Glutamatergic neuron (in vitro differentiated cells): ENCODE data around the gene PITHD1. TPM values are rescaled to one million over a fixed set of nuclear protein-coding genes. Genes with fewer than 3 reads are reported as not detected.

Experiments
- DNase-seq: peaks from one replicate; pipeline ENCODE4 v3.0.0; 2022
- H3K27ac Mint-ChIP-seq: one replicate; pipeline ENCODE4 v1.8.0; 2020; ENCODE audit warnings: mild to moderate bottlenecking, mixed read lengths, inconsistent platforms; ENCODE audit not compliant: unreplicated experiment
- H3K27me3 Mint-ChIP-seq: one replicate; pipeline ENCODE4 v1.8.0; 2020; ENCODE audit warnings: mild to moderate bottlenecking, moderate library complexity, mixed read lengths, inconsistent platforms; ENCODE audit not compliant: unreplicated experiment
- H3K36me3 Mint-ChIP-seq: one replicate; pipeline ENCODE4 v1.8.0; 2020; ENCODE audit warnings: mild to moderate bottlenecking, mixed read lengths, inconsistent platforms; ENCODE audit not compliant: unreplicated experiment
- H3K4me1 Mint-ChIP-seq: one replicate; pipeline ENCODE4 v1.8.0; 2020; ENCODE audit warnings: mild to moderate bottlenecking, low read depth, mixed read lengths, inconsistent platforms; ENCODE audit not compliant: unreplicated experiment
- H3K4me3 Mint-ChIP-seq: one replicate; pipeline ENCODE4 v1.8.0; 2020; ENCODE audit warnings: mild to moderate bottlenecking, mixed read lengths, inconsistent platforms; ENCODE audit not compliant: unreplicated experiment
- H3K9me3 Mint-ChIP-seq: one replicate; pipeline ENCODE4 v1.8.0; 2020; ENCODE audit warnings: mild to moderate bottlenecking, moderate library complexity, mixed read lengths, inconsistent platforms; ENCODE audit not compliant: unreplicated experiment
- total RNA-seq: library from RNA; stranded (reverse); fragmentation: NEBNext Ultra II Directional; extraction: Animal tissue kit (Norgen Biotek cat#: 25700); gene quantifications from one replicate; pipeline ENCODE4 v1.2.1, GENCODE V29; 2021; ENCODE audit not compliant: unreplicated experiment
- TF ChIP-seq, protein P1 (sequence below): fragments of 200-600 bp; sonication (generic); IDR thresholded peaks from one replicate; pipeline ENCODE4 v1.5.0; 2021; ENCODE audit not compliant: partially characterized antibody, unreplicated experiment

PITHD1 gene
- total RNA-seq, 1 donor from 2014 or later: 35.0 TPM

DNA sequence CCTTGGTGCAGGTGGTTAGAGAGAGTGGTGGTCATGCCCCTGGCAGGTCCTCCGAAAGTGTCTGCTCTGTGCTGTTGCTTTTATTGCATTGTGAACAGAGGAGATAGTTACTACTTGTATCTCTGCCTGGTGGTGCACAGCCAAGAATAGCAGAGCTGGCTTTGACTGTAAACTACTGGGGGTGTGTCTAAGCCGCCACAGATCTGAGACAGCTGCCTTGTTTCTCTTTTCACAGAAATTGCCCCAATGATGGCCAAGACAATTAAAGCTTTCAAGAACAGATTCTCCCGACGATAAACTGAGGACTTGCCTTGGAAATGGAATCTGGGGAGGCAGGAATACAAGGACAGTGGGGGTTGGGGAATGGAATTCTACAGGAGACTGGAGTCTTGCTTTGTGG lies 18.9 kb upstream of the PITHD1 start:
- H3K27me3 Mint-ChIP-seq: peaks cover 6% of the 10 kb centered on the region
- no peaks in the 10 kb centered on the region for H3K9me3 Mint-ChIP-seq
- TF ChIP-seq, protein P1, sequence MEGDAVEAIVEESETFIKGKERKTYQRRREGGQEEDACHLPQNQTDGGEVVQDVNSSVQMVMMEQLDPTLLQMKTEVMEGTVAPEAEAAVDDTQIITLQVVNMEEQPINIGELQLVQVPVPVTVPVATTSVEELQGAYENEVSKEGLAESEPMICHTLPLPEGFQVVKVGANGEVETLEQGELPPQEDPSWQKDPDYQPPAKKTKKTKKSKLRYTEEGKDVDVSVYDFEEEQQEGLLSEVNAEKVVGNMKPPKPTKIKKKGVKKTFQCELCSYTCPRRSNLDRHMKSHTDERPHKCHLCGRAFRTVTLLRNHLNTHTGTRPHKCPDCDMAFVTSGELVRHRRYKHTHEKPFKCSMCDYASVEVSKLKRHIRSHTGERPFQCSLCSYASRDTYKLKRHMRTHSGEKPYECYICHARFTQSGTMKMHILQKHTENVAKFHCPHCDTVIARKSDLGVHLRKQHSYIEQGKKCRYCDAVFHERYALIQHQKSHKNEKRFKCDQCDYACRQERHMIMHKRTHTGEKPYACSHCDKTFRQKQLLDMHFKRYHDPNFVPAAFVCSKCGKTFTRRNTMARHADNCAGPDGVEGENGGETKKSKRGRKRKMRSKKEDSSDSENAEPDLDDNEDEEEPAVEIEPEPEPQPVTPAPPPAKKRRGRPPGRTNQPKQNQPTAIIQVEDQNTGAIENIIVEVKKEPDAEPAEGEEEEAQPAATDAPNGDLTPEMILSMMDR: no peak
- H3K27ac Mint-ChIP-seq: peak overlapping the region; percentile 48
- no peak for DNase-seq
- H3K4me1 Mint-ChIP-seq: peaks cover 2% of the 10 kb centered on the region
- no peaks in the 10 kb centered on the region for H3K36me3 Mint-ChIP-seq
- no peak overlapping the region for H3K4me3 Mint-ChIP-seq

DNA sequence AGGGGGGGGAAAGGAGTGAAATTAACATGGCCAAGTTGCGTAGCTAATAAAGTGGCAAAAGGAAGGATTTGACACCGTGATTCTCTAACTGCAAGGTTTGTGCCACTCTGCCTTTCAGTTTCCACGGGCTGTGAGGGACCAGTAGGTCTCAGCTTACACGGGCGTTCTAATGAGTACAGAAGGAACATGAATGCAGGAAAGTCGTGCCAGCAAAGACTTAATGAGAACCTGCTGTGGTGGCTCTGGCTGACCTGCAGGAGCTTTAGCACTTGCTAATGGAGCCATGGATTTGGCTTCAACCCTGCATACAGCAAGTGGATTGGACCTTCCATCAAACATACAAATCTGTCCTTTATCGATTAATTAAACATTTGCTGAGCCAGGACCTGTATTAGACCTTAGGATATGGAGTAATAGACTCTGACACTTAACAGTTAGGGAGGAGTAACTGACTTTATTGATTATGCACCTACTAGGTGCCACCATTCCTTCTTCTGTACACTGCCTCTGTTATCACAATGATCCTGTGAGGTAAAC lies 15.1 kb upstream of the PITHD1 start:
- Mint-ChIP-seq H3K4me1 (peaks cover 2% of the 10 kb centered on the region), H3K4me3 (no peak overlapping the region), H3K9me3 (no peaks in the 10 kb centered on the region), H3K27ac (no peak overlapping the region), H3K27me3 (peaks cover 6% of the 10 kb centered on the region), H3K36me3 (no peaks in the 10 kb centered on the region)
- TF ChIP-seq, protein P1: no peak
- no peak for DNase-seq

DNA sequence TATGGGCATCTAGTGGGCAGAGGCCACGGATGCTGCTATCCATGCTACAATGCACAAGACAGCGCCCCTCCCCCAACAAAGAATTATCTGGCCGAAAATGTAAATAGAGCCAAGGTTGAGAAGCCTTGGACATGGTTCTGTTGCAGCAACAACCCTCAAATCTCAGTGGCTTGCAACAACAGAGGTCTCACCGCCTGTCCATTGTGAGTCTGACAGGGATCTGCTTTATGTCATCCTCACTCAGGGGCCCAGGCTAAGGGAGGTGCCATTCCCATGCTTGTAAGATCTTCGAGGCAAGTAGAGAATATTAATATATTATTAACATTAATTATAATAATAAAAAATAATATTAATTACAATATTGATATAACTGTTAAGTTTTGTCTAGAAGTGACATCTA lies 9.5 kb upstream of the PITHD1 start:
- no peaks in the 10 kb centered on the region for H3K36me3 Mint-ChIP-seq
- DNase-seq: no peak
- H3K27me3 Mint-ChIP-seq: peaks cover 2% of the 10 kb centered on the region
- TF ChIP-seq, protein P1: no peak
- no peak overlapping the region for H3K27ac Mint-ChIP-seq
- no peak overlapping the region for H3K4me3 Mint-ChIP-seq
- H3K9me3 Mint-ChIP-seq: no peaks in the 10 kb centered on the region
- no peaks in the 10 kb centered on the region for H3K4me1 Mint-ChIP-seq

DNA sequence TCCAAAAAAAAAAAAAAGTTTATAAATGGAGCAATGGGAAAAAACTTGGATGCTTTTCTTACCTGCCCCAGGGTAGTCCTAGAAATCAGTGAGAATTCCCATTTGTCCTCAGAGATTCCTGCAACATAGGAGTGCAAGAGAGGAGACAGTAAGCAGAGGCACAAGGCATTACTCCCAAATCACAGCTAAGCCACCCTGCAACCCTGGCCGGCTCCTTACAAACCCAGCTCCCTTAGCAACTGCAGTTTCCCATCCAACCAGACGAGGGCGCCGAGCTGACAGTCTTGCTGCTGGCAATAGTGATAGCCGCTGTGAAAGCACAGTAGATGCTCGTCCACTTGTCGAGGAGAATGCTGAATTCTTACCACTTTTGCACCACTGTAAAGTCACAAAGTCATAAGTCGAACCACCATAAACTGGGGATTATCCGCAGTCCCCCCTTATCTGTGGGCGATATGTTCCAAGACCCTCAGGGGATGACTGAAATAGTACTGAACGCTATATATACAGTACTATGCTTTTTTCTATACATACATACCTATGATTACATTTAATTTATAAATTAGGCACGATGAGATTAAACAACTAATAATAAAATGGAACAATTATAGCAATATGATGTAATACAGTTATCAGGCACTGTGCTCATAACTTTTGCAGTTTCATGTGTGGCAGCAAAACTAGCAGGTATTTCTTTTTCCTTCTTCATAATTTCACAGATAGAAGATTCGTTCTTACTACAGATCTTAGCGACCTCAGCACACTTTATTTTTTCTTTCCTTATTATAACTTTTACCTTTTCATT lies 6.0 kb upstream of the PITHD1 start:
- H3K4me1 Mint-ChIP-seq: peaks cover 3% of the 10 kb centered on the region
- no peak overlapping the region for H3K27ac Mint-ChIP-seq

DNA sequence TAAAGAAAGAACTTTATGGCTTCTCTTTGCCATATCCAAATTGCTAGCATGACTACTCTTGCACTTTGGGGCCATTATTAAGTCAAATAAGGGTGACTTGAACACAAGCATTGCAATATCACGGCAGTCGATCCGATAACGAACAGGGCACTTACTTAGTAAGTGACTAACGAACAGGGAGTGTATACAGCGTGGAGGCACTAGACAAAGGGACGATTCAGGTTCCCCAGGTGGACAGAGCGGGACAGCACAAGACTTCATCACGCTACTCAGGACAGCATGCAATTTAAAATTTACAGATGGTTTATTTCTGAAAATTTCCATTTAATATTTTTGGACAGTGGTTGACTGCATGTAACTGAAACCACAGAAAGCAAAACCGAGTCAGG lies 5.4 kb upstream of the PITHD1 start:
- peaks cover 3% of the 10 kb centered on the region for H3K4me1 Mint-ChIP-seq
- no peaks in the 10 kb centered on the region for H3K36me3 Mint-ChIP-seq

More for the DNA sequence above, 6.0 kb upstream of the PITHD1 start:
- TF ChIP-seq, protein P1: peak; percentile 86
- no peak overlapping the region for H3K4me3 Mint-ChIP-seq
- DNase-seq: peak; percentile 95
- no peaks in the 10 kb centered on the region for H3K36me3 Mint-ChIP-seq
- H3K9me3 Mint-ChIP-seq: peaks cover 2% of the 10 kb centered on the region
- H3K27me3 Mint-ChIP-seq: no peaks in the 10 kb centered on the region

More for the DNA sequence above, 5.4 kb upstream of the PITHD1 start:
- TF ChIP-seq, protein P1: no peak
- no peak for DNase-seq
- peaks cover 2% of the 10 kb centered on the region for H3K9me3 Mint-ChIP-seq
- no peaks in the 10 kb centered on the region for H3K27me3 Mint-ChIP-seq
- H3K27ac Mint-ChIP-seq: no peak overlapping the region
- H3K4me3 Mint-ChIP-seq: no peak overlapping the region
